Neural progenitor cell (in vitro differentiated cells): ENCODE results near the gene ALOX15.

Source experiments
- CTCF ChIP-seq: fragments of 200-600 bp; sonication (generic); IDR thresholded peaks from 2 replicates; pipeline ENCODE4 v1.5.1; 2017; ENCODE audit warnings: antibody characterized with exemption, mild to moderate bottlenecking
- EZH2phosphoT487 ChIP-seq: fragments of 200-600 bp; sonication (generic); IDR thresholded peaks from 2 replicates; pipeline ENCODE4 v1.6.1; 2017; ENCODE audit warnings: antibody characterized with exemption

GRCh38 chr17:4587195-4587594 lies 54.3 kb downstream of the ALOX15 start:
- TF ChIP-seq EZH2phosphoT487 (no peak), CTCF (no peak)
